K562 (cell line): ENCODE measurements around the gene CAPN12. TPM values are rescaled to one million over a fixed set of nuclear protein-coding genes. Genes with fewer than 3 reads are reported as not detected.

Experiments used
- CXXC5 ChIP-seq: fragments of 250-450 bp; sonication (Bioruptor Pico); IDR thresholded peaks from 2 replicates; pipeline ENCODE4 v1.8.0; 2022; ENCODE audit warnings: inconsistent platforms, mild to moderate bottlenecking, moderate library complexity
- DMBX1 ChIP-seq: fragments of 250-450 bp; sonication (Bioruptor Pico); IDR thresholded peaks from 2 replicates; pipeline ENCODE4 v1.8.0; 2022; ENCODE audit warnings: inconsistent platforms, mild to moderate bottlenecking, moderate library complexity, borderline replicate concordance
- ESRRB ChIP-seq: fragments of 250-450 bp; sonication (Bioruptor Pico); IDR thresholded peaks from 2 replicates; pipeline ENCODE4 v1.5.0; 2020; ENCODE audit warnings: mild to moderate bottlenecking, moderate library complexity, borderline replicate concordance
- NCOR1 ChIP-seq: fragments of 450-650 bp; IDR thresholded peaks from 2 replicates; pipeline ENCODE4 v1.6.1; 2016; ENCODE audit warnings: mild to moderate bottlenecking, moderate library complexity
- PPARD ChIP-seq: fragments of 250-450 bp; sonication (Bioruptor Pico); IDR thresholded peaks from 2 replicates; pipeline ENCODE4 v1.8.0; 2022; ENCODE audit warnings: inconsistent platforms, mild to moderate bottlenecking, moderate library complexity
- PTTG1 ChIP-seq: fragments of 450-650 bp; IDR thresholded peaks from 2 replicates; pipeline ENCODE4 v1.6.1; 2016; ENCODE audit warnings: low read depth, mild to moderate bottlenecking, missing genetic modification characterization, missing compliant biosample characterization
- ZEB2 ChIP-seq: fragments of 450-650 bp; IDR thresholded peaks from 2 replicates; pipeline ENCODE4 v1.6.1; 2016
- ZNF311 ChIP-seq: fragments of 250-450 bp; sonication (Bioruptor Pico); IDR thresholded peaks from 2 replicates; pipeline ENCODE4 v1.4.0; 2020; ENCODE audit warnings: mild to moderate bottlenecking, moderate library complexity
- ZNF589 ChIP-seq: fragments of 200-800 bp; sonication (Bioruptor generic); IDR thresholded peaks from 2 replicates; pipeline ENCODE4 v1.6.1; 2016; ENCODE audit warnings: low read depth, missing genetic modification characterization, missing compliant biosample characterization
- polyA plus RNA-seq, 8 experiments: library from polyadenylated mRNA; depleted of rRNA in 4 of 8; stranded (reverse) in 5 of 8; unstranded in 3 of 8; fragments of >200 nt; fragmentation: Nextera tagmentation in 2 of 8; fragmentation: Illumina TruSeq in 1 of 8; extraction: Ambion mirVana in 2 of 8; extraction: Trizol in 1 of 8; gene quantifications; 2 replicates each; pipeline versions ENCODE4 v1.2.1 to v1.2.3, GENCODE V29; 2011 to 2014; ENCODE audit warnings: inconsistent platforms in 1 of 8, missing spikeins in 1 of 8
- total RNA-seq, 7 experiments: library from RNA; depleted of rRNA in 6 of 7; stranded (reverse); fragments of >200 nt in 6 of 7; fragmentation: Illumina TruSeq in 2 of 7; extraction: Trizol in 2 of 7; gene quantifications; 2 replicates each; pipeline versions ENCODE4 v1.2.1 to v1.2.3, GENCODE V29; 2011 to 2021; ENCODE audit warnings: low replicate concordance in 1 of 7
- TF ChIP-seq, protein P1 (sequence below): sonication (generic); formaldehyde crosslinking; IDR thresholded peaks from 2 replicates; pipeline ENCODE4 v1.8.1; 2022; ENCODE audit warnings: missing genetic modification reagents
- TF ChIP-seq, protein P2 (sequence below), 2 experiments: fragments of 250-450 bp in 1 of 2; fragments of 450-650 bp in 1 of 2; sonication (Bioruptor Pico) in 1 of 2; IDR thresholded peaks; 2 replicates each; pipeline versions ENCODE4 v1.6.1 to v1.8.0; 2016 to 2021; ENCODE audit warnings: mild to moderate bottlenecking in 2 of 2, moderate library complexity in 2 of 2, missing compliant biosample characterization in 1 of 2, missing genetic modification characterization in 1 of 2
- TF ChIP-seq, protein P3 (sequence below): fragments of 450-650 bp; IDR thresholded peaks from 2 replicates; pipeline ENCODE4 v1.6.1; 2014; ENCODE audit warnings: low read depth, mild to moderate bottlenecking, moderate library complexity, borderline replicate concordance

CAPN12 gene
- total and polyA plus RNA-seq, 9 of the 15 experiments (the other 6 are each of a cell fraction or from before 2014, with no cell fraction given) = 0.83 to 7.0 (median 1.6) TPM

DNA sequence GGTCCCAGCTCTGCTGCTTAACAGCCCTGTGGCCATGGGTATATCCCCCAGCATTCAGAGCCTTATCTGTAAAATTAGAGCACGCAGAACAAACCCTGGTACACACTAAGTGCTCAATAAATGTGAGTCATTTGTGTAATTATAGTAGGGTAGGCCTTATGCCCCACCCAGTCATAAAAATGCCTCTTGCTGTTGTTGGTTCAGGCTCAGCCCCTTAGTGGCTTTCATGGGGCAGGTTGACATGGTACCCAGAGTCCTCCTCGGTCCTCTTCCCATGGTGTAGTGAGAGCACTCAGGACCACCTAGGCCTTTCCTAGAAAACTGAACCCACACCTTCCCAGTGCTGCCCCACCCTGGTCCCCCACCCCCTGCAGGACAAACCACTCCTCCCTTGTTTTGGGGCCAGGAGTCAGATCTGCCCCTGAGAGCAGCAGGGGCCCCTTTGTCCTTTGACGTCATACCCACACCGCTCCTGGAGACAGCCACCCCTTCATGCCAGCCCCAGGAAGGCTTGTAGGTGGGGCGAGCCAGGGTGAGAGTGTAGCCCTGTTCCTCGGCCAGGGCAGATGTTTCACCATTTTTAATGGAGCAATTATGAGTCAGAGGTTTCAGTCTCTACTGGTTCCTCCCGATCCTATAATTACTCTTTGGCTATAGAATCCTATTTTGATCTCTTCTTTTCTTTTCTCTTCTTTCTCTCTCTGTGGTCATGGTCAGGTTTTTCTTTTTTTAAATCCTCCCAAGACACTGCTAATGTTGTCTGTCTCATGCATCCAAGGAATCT, 60.0 kb downstream of the CAPN12 start (continued):
- TF ChIP-seq, protein P1, sequence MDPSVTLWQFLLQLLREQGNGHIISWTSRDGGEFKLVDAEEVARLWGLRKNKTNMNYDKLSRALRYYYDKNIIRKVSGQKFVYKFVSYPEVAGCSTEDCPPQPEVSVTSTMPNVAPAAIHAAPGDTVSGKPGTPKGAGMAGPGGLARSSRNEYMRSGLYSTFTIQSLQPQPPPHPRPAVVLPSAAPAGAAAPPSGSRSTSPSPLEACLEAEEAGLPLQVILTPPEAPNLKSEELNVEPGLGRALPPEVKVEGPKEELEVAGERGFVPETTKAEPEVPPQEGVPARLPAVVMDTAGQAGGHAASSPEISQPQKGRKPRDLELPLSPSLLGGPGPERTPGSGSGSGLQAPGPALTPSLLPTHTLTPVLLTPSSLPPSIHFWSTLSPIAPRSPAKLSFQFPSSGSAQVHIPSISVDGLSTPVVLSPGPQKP (CRISPR knock-in tag) = no peak
- peak; percentile 91; the same call in 1 of the 2 replicates for TF ChIP-seq DMBX1 (CRISPR knock-in tag)
- no peak for TF ChIP-seq ESRRB (CRISPR knock-in tag)
- peak; percentile 89 for TF ChIP-seq ZNF311 (CRISPR knock-in tag)
- TF ChIP-seq PTTG1 (tag) = peak; percentile 54; the same call in 1 of the 2 replicates
- TF ChIP-seq PPARD (CRISPR knock-in tag) = no peak
- no peak for TF ChIP-seq ZEB2
- TF ChIP-seq, protein P2, sequence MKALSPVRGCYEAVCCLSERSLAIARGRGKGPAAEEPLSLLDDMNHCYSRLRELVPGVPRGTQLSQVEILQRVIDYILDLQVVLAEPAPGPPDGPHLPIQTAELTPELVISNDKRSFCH (CRISPR knock-in tag; IDR thresholded peaks at IDR 0.05) = no peak
- TF ChIP-seq, protein P2 (tag; IDR thresholded peaks at IDR 0.05) = peak; percentile 70; the same call in 1 of the 2 replicates
- TF ChIP-seq NCOR1 = no peak
- TF ChIP-seq, protein P3, sequence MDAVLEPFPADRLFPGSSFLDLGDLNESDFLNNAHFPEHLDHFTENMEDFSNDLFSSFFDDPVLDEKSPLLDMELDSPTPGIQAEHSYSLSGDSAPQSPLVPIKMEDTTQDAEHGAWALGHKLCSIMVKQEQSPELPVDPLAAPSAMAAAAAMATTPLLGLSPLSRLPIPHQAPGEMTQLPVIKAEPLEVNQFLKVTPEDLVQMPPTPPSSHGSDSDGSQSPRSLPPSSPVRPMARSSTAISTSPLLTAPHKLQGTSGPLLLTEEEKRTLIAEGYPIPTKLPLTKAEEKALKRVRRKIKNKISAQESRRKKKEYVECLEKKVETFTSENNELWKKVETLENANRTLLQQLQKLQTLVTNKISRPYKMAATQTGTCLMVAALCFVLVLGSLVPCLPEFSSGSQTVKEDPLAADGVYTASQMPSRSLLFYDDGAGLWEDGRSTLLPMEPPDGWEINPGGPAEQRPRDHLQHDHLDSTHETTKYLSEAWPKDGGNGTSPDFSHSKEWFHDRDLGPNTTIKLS = no peak
- TF ChIP-seq CXXC5 (CRISPR knock-in tag) = peak; percentile 56
- TF ChIP-seq ZNF589 (CRISPR knock-in tag) = peak; percentile 94
